Breast epithelium (tissue), 3 donors: ENCODE data around the gene IL1R2.

Source experiments
- CTCF ChIP-seq, 3 donors: fragments of 450-650 bp; IDR thresholded peaks; one replicate each; pipeline ENCODE4 v1.5.1; 2016 to 2017; ENCODE audit warnings: antibody characterized with exemption in 3 of 3, mild to moderate bottlenecking in 3 of 3, moderate library complexity in 3 of 3
- POLR2A ChIP-seq: fragments of 450-650 bp; IDR thresholded peaks from one replicate; pipeline ENCODE4 v1.6.1; 2016; ENCODE audit warnings: antibody characterized with exemption, mild to moderate bottlenecking, moderate library complexity
- POLR2AphosphoS5 ChIP-seq, 3 donors: sonication (generic); formaldehyde crosslinking; IDR thresholded peaks; one replicate each; pipeline ENCODE4 v1.6.1; 2017; ENCODE audit warnings: antibody characterized with exemption in 3 of 3

- TF ChIP-seq POLR2A = no peak
- TF ChIP-seq POLR2AphosphoS5 (IDR thresholded peaks at IDR 0.05) = peak in 1 of 3 donors; percentile 45
- TF ChIP-seq CTCF (IDR thresholded peaks at IDR 0.05) = no peak
These were observed 61.3 kb downstream of the IL1R2 start for GRCh38 chr2:102053096-102053495.
